ENCODE measurements around the gene DRD2.

The DRD2 gene

DNA sequence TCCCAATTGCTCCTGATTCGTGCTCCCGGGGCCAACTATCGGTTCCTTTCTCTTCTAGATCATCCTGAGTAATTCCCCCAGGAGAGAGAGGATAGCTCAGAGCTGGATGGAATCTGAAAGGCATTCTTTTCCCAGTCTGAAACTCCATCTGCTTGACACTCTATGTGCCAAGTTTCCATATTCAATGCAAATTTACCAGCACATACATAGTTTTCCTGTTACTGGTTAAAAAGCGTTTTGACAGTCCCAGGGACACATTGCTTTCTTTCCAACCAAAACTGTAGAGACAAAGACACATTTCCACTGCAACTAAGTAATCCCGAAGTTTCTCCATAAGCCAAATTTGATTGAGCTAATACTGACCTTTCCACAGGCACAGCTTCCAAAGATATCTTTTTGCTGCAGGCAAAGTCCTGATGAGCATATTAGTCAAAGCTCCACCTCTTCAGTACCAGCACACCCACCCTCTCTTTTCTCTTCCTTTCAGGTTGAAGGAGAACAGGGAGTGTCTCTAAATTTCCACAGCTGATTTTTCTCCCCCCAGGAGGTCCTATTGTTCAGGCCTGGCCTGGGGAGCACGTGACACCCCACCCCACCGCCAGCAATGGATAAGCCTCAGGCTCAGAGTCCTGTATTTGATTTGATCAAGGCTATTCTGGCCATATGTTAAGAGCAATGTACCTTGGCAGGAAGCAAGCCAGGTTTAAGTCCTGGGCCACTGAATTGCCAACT is 97.4 kb downstream of the DRD2 start:
- H3K27ac ChIP-seq: no peak overlapping the region
- no peak overlapping the region for H3K9ac ChIP-seq
- no peak overlapping the region for H3K4me3 ChIP-seq
- no peaks in the 10 kb centered on the region for H3K27me3 ChIP-seq
- no peak overlapping the region for H3K4me2 ChIP-seq
- H3K36me3 ChIP-seq: no peaks in the 10 kb centered on the region
- H4K20me1 ChIP-seq: no peaks in the 10 kb centered on the region
- H3K9me3 ChIP-seq: no peaks in the 10 kb centered on the region; the same call in 1 of the 2 replicates
- no peaks in the 10 kb centered on the region for H3K4me1 ChIP-seq
- TF ChIP-seq Cebpa-rat (IDR thresholded peaks at IDR 0.05): no peak

- H3K4me1 ChIP-seq: no peaks in the 10 kb centered on the region
- no peak overlapping the region for H3K4me2 ChIP-seq
- no peaks in the 10 kb centered on the region for H3K27me3 ChIP-seq
- H3K9ac ChIP-seq: no peak overlapping the region
- TF ChIP-seq Cebpa-rat (IDR thresholded peaks at IDR 0.05): no peak
- H4K20me1 ChIP-seq: no peaks in the 10 kb centered on the region
- H3K4me3 ChIP-seq: no peak overlapping the region
- no peak overlapping the region for H3K27ac ChIP-seq
- H3K9me3 ChIP-seq: no peaks in the 10 kb centered on the region; the same call in 1 of the 2 replicates
- H3K36me3 ChIP-seq: no peaks in the 10 kb centered on the region
Measured at GRCh38 chr11:113376156-113376555, 99.0 kb downstream of the DRD2 start.

DNA sequence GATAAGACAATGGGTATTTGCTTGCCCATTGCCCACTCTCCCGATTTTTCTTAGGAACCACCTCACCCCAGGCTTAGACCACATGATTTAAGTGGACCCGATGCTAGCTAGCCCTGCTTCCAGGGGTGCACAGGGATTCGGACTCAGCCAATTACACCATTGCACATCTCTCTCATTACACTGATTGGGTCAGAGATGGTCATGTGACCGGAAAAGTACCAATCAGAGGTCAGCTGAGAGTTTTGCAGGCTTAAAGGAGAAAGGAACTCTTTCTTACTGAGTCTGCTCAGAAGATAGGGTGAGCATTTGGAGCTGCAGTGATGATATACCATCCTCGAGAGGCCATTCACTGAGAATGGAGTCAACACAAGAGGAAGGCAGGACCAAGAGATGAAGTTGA is 99.8 kb downstream of the DRD2 start:
- H3K4me3 ChIP-seq: no peak overlapping the region
- H3K27ac ChIP-seq: no peak overlapping the region
- TF ChIP-seq Cebpa-rat (IDR thresholded peaks at IDR 0.05): no peak
- H3K4me2 ChIP-seq: no peak overlapping the region
- no peaks in the 10 kb centered on the region for H3K27me3 ChIP-seq
- H3K9ac ChIP-seq: no peak overlapping the region
- H3K9me3 ChIP-seq: no peaks in the 10 kb centered on the region
- H3K4me1 ChIP-seq: no peaks in the 10 kb centered on the region
- no peaks in the 10 kb centered on the region for H3K36me3 ChIP-seq
- H4K20me1 ChIP-seq: no peaks in the 10 kb centered on the region

DNA sequence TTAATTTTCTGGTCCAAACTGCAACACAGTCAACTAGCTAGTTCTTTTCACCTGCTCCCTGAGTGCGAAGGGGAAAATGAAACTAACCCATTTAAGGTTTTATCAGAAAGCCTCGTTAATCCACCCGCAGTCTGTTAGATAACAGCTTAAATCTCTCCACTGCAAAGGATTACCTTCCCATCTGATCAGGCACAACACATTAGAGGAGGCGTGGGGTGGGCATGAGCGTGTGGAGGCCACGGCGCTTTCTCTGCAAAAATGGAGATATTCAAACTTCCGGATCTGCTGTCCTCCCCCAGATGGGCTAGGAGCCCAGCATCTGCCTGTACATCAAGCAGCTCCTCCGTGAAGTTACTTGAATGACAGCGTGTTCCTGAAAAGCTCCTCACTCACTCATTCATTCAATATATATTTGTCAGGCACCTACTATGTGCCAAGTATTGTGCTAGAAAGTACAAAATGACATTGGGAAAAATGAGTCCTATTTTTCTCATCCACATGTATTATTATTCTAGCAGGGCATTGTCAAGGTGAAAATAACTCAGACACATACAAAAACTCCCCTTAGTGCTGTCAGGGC is 101.1 kb downstream of the DRD2 start:
- no peak overlapping the region for H3K9ac ChIP-seq
- no peaks in the 10 kb centered on the region for H3K36me3 ChIP-seq

DNA sequence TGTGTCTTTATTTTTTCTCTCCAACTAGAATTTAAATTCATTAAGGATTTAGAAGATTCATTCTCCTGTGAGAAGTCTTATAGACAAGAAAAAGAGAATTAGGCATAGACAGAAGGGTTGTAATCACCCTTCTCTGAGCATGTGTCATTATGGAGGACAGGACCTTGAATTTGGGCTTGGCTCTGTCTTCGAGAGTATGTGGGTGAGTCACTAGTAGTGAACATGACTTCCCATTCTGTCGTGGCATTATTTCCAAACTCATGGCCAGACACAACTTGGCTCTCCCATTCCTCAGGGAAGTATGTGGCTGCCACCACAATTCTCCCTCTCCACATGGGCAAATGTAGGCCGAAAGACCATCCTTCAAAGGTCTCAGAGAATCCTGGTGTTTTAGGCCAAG is 101.9 kb downstream of the DRD2 start:
- no peak for TF ChIP-seq Cebpa-rat (IDR thresholded peaks at IDR 0.05)
- Histone ChIP-seq H3K36me3 (no peaks in the 10 kb centered on the region), H3K9me3 (no peaks in the 10 kb centered on the region), H3K4me3 (no peak overlapping the region), H3K9ac (no peak overlapping the region), H3K27ac (no peak overlapping the region), H3K27me3 (no peaks in the 10 kb centered on the region), H4K20me1 (no peaks in the 10 kb centered on the region), H3K4me1 (no peaks in the 10 kb centered on the region), H3K4me2 (no peak overlapping the region)

More for the DNA sequence above, 101.1 kb downstream of the DRD2 start:
- Histone ChIP-seq H3K4me3 (no peak overlapping the region), H3K27ac (no peak overlapping the region), H3K4me2 (no peak overlapping the region), H4K20me1 (no peaks in the 10 kb centered on the region), H3K9me3 (no peaks in the 10 kb centered on the region), H3K4me1 (no peaks in the 10 kb centered on the region), H3K27me3 (no peaks in the 10 kb centered on the region)
- TF ChIP-seq Cebpa-rat (IDR thresholded peaks at IDR 0.05): no peak

- Histone ChIP-seq H3K27ac (no peak overlapping the region), H3K4me1 (no peaks in the 10 kb centered on the region), H3K36me3 (no peaks in the 10 kb centered on the region), H3K4me2 (no peak overlapping the region), H3K4me3 (no peak overlapping the region), H3K9ac (no peak overlapping the region), H4K20me1 (no peaks in the 10 kb centered on the region), H3K27me3 (no peaks in the 10 kb centered on the region), H3K9me3 (no peaks in the 10 kb centered on the region)
- TF ChIP-seq Cebpa-rat (IDR thresholded peaks at IDR 0.05): no peak
Measured at GRCh38 chr11:113372309-113372708, 102.9 kb downstream of the DRD2 start.

DNA sequence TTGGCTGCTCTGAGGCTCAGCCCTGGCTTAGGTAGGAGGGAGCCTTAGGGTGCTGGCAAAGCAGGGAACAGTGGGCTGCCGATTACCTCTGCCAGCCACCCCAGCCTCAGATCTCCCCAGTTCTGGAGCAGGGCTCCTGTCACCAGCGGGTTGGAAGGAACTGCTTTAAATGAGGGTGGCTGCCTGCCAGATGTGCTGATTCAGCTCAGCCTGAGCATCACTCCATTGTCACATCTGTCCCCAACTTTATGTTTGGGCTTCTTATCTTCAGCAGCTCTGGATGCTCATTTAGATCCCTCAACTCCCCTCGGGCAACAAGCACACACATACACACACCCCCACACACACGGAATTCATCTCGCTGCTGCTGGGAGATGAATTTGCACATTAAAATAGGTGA is 104.6 kb downstream of the DRD2 start:
- Histone ChIP-seq H3K4me3 (no peak overlapping the region), H3K4me2 (no peak overlapping the region), H3K27ac (no peak overlapping the region), H3K9me3 (no peaks in the 10 kb centered on the region), H3K9ac (no peak overlapping the region), H3K27me3 (no peaks in the 10 kb centered on the region), H3K36me3 (no peaks in the 10 kb centered on the region), H3K4me1 (no peaks in the 10 kb centered on the region), H4K20me1 (no peaks in the 10 kb centered on the region)
- no peak for TF ChIP-seq Cebpa-rat (IDR thresholded peaks at IDR 0.05)

GRCh38 chr11:113369411-113369810 is 105.8 kb downstream of the DRD2 start:
- peaks cover 4% of the 10 kb centered on the region for H3K4me1 ChIP-seq
- H3K4me2 ChIP-seq: no peak overlapping the region
- TF ChIP-seq Cebpa-rat (IDR thresholded peaks at IDR 0.05): no peak
- H4K20me1 ChIP-seq: no peaks in the 10 kb centered on the region
- no peak overlapping the region for H3K9ac ChIP-seq
- no peaks in the 10 kb centered on the region for H3K36me3 ChIP-seq
- no peak overlapping the region for H3K4me3 ChIP-seq
- H3K27ac ChIP-seq: no peak overlapping the region
- no peaks in the 10 kb centered on the region for H3K9me3 ChIP-seq
- H3K27me3 ChIP-seq: 0 out of 2 replicates have a peak, but pooled peaks cover 4% of the 10 kb centered on the region

DNA sequence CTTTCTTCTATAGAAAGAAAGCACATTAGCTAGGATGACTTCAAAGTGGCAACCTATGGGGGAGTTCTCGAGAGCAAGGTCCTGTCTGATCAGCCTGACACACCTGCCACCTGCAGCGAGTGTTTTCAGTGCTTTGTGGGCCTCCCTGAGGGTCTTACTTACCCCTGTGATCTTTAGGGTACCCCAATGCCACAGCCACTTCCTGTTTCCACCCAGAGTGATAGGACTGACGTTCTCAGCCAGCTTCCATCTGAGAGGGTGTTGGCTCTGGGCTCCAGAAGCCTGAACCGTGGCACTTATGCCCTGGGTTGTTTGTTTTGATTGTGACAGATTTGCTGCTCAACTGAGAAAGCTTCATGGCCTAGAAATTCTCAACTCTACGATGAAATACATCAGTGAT is 109.3 kb downstream of the DRD2 start:
- H3K9me3 ChIP-seq: no peaks in the 10 kb centered on the region
- TF ChIP-seq Cebpa-rat (IDR thresholded peaks at IDR 0.05): no peak

DNA sequence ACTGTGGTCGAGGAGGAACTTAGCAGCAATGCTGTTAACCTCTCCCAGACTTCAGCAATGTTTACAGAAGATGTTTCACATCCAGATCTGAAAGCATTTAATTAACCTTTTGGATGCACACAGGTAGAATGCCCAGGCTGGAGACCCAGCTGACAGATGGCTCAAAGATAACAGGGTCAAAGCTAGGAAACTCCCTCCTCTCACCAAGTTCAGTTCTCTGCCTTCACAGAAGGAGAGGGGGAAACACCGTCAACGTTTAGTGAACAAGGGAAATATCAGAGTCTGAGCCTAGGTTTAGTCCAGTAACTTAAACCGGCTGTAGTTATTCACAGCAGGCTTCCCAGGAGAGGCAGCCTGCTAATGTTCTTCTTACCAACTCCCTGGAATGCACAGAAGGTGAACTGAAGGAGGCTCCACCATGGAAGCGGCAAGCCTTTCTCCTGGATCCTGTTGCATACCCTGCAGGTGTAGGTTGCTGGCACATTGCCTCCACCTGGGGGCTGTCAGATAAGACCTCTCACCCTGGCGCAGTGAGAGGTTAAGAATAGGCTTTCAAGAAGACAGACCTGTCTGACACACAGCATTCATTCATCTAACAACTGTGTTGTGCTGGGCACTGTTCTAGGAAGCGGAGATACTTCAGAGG is 111.1 kb downstream of the DRD2 start:
- Histone ChIP-seq H3K27me3 (0 out of 2 replicates have a peak, but pooled peaks cover 4% of the 10 kb centered on the region), H3K9ac (no peak overlapping the region), H3K4me3 (no peak overlapping the region), H3K36me3 (no peaks in the 10 kb centered on the region), H4K20me1 (no peaks in the 10 kb centered on the region), H3K27ac (no peak overlapping the region), H3K4me2 (peak overlapping the region; percentile 50), H3K4me1 (peaks cover 21% of the 10 kb centered on the region), H3K9me3 (no peaks in the 10 kb centered on the region)
- TF ChIP-seq Cebpa-rat (IDR thresholded peaks at IDR 0.05): no peak

More for the DNA sequence above, 109.3 kb downstream of the DRD2 start:
- H3K36me3 ChIP-seq: no peaks in the 10 kb centered on the region
- no peak overlapping the region for H3K4me3 ChIP-seq
- H3K4me1 ChIP-seq: peaks cover 21% of the 10 kb centered on the region
- H3K4me2 ChIP-seq: no peak overlapping the region
- no peaks in the 10 kb centered on the region for H4K20me1 ChIP-seq
- H3K27ac ChIP-seq: no peak overlapping the region
- H3K27me3 ChIP-seq: 0 out of 2 replicates have a peak, but pooled peaks cover 4% of the 10 kb centered on the region
- H3K9ac ChIP-seq: no peak overlapping the region
